C1 segment of cervical spinal cord (tissue), 14 donors: ENCODE data around the gene REXO1.
"Not testable (repeated sequence)": the region's sequence is repeated elsewhere in the genome, so short reads cannot be mapped to it uniquely, and the experiment has no call there.

ENCODE experiments used
- DNase-seq, 14 donors: peaks; one replicate each; lab custom pipeline; 2025; lab: John Stamatoyannopoulos, UW

The REXO1 gene

GRCh38 chr19:1876496-1877279 lies 28.4 kb upstream of the REXO1 start:
- not testable (repeated sequence) for DNase-seq

- DNase-seq, result peak; percentile 57 to 92 (median 84)
Observed at GRCh38 chr19:1875646-1876495, 27.6 kb upstream of the REXO1 start.

- DNase-seq, result not testable (repeated sequence)
Observed at GRCh38 chr19:1875265-1875645, 27.0 kb upstream of the REXO1 start.

- DNase-seq, result no peak
Observed at GRCh38 chr19:1874554-1875185, 26.4 kb upstream of the REXO1 start.

- DNase-seq, result peak in 9 of 14 donors; percentile 36 to 68 (median 64)
Observed at GRCh38 chr19:1873524-1874473, 25.5 kb upstream of the REXO1 start.

GRCh38 chr19:1872807-1873523 lies 24.7 kb upstream of the REXO1 start:
- no peak for DNase-seq

GRCh38 chr19:1871630-1872029 lies 23.3 kb upstream of the REXO1 start:
- no peak for DNase-seq

- no peak for DNase-seq
Observed at GRCh38 chr19:1871140-1871597, 22.9 kb upstream of the REXO1 start.

GRCh38 chr19:1868971-1869370 lies 20.7 kb upstream of the REXO1 start:
- no peak for DNase-seq

GRCh38 chr19:1867349-1867724 lies 19.1 kb upstream of the REXO1 start:
- DNase-seq, result no peak

- DNase-seq, result no peak
Observed at GRCh38 chr19:1866693-1867348, 18.5 kb upstream of the REXO1 start.

GRCh38 chr19:1865172-1866010 lies 17.1 kb upstream of the REXO1 start:
- DNase-seq, result no peak

GRCh38 chr19:1864480-1865171 lies 16.3 kb upstream of the REXO1 start:
- DNase-seq, result peak in 11 of 14 donors; percentile 15 to 74 (median 58)

- peak; percentile 18 to 99 (median 84) for DNase-seq
Observed at GRCh38 chr19:1863638-1864479, 15.6 kb upstream of the REXO1 start.

GRCh38 chr19:1863328-1863637 lies 15.0 kb upstream of the REXO1 start, which contains the start of gene KLF16:
Gene KLF16, minus strand, starts transcription at chr19:1863579. Its CDS starts 82 bp downstream, at chr19:1863497.
- DNase-seq, result no peak

- peak in 2 of 14 donors; percentile 23 to 42 for DNase-seq
Observed at GRCh38 chr19:1862424-1863327, 14.4 kb upstream of the REXO1 start.
